Measurements from ENCODE around the gene BICC1. TPM values are rescaled to one million over a fixed set of nuclear protein-coding genes. Genes with fewer than 3 reads are reported as not detected.

The BICC1 gene
- total RNA-seq, 1 donor from 2014 or later = 0.12 TPM

GRCh38 chr10:58632216-58632615 lies 119.5 kb downstream of the BICC1 start:
- no peak overlapping the region for H3K27ac Mint-ChIP-seq (ENCODE audit: unreplicated experiment)
- TF ChIP-seq CTCF (IDR thresholded peaks at IDR 0.05; ENCODE audit: partially characterized antibody, unreplicated experiment) = no peak
- no peaks in the 10 kb centered on the region for H3K36me3 Mint-ChIP-seq (ENCODE audit: unreplicated experiment)
- no peak for DNase-seq
- no peaks in the 10 kb centered on the region for H3K27me3 Mint-ChIP-seq (ENCODE audit: unreplicated experiment)
- H3K4me1 Mint-ChIP-seq (ENCODE audit: low read depth, unreplicated experiment) = no peaks in the 10 kb centered on the region
- no peaks in the 10 kb centered on the region for H3K9me3 Mint-ChIP-seq (ENCODE audit: unreplicated experiment)
- no peak overlapping the region for H3K4me3 Mint-ChIP-seq (ENCODE audit: unreplicated experiment)

GRCh38 chr10:58637352-58637751 lies 124.7 kb downstream of the BICC1 start:
- Mint-ChIP-seq H3K4me1 (ENCODE audit: low read depth, unreplicated experiment) (no peaks in the 10 kb centered on the region), H3K36me3 (ENCODE audit: unreplicated experiment) (no peaks in the 10 kb centered on the region), H3K27ac (ENCODE audit: unreplicated experiment) (no peak overlapping the region), H3K27me3 (ENCODE audit: unreplicated experiment) (no peaks in the 10 kb centered on the region), H3K4me3 (ENCODE audit: unreplicated experiment) (no peak overlapping the region), H3K9me3 (ENCODE audit: unreplicated experiment) (no peaks in the 10 kb centered on the region)
- no peak for TF ChIP-seq CTCF (IDR thresholded peaks at IDR 0.05; ENCODE audit: partially characterized antibody, unreplicated experiment)
- DNase-seq = no peak

- Mint-ChIP-seq H3K4me3 (ENCODE audit: unreplicated experiment) (no peak overlapping the region), H3K36me3 (ENCODE audit: unreplicated experiment) (no peaks in the 10 kb centered on the region), H3K9me3 (ENCODE audit: unreplicated experiment) (no peaks in the 10 kb centered on the region), H3K27me3 (ENCODE audit: unreplicated experiment) (no peaks in the 10 kb centered on the region), H3K27ac (ENCODE audit: unreplicated experiment) (no peak overlapping the region), H3K4me1 (ENCODE audit: low read depth, unreplicated experiment) (no peaks in the 10 kb centered on the region)
- no peak for DNase-seq
- TF ChIP-seq CTCF (IDR thresholded peaks at IDR 0.05; ENCODE audit: partially characterized antibody, unreplicated experiment) = no peak
These were observed 125.7 kb downstream of the BICC1 start for GRCh38 chr10:58638388-58638787.

GRCh38 chr10:58641095-58641531 lies 128.4 kb downstream of the BICC1 start:
- Mint-ChIP-seq H3K4me1 (ENCODE audit: low read depth, unreplicated experiment) (no peaks in the 10 kb centered on the region), H3K9me3 (ENCODE audit: unreplicated experiment) (no peaks in the 10 kb centered on the region), H3K27me3 (ENCODE audit: unreplicated experiment) (no peaks in the 10 kb centered on the region), H3K36me3 (ENCODE audit: unreplicated experiment) (no peaks in the 10 kb centered on the region), H3K4me3 (ENCODE audit: unreplicated experiment) (no peak overlapping the region), H3K27ac (ENCODE audit: unreplicated experiment) (no peak overlapping the region)
- no peak for TF ChIP-seq CTCF (IDR thresholded peaks at IDR 0.05; ENCODE audit: partially characterized antibody, unreplicated experiment)
- no peak for DNase-seq

DNA sequence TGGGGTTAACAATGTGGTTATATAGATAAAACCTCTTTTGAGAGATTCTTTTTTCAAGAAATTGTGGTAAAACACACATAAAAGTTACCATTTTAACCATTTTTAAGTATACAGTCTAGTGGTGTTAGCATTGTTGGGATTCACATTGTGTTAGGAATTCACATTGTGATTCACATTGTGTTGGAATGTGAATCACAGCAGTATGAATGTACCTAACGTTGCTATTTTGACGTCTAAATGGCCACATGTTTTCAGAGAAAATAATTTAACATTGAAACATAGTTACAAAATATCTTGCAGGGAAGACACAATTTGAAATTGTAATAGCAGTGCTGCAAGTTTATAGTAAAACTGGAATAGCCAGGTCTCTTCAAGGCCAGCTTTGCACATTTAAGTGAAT lies 129.0 kb downstream of the BICC1 start:
- no peak for TF ChIP-seq CTCF (IDR thresholded peaks at IDR 0.05; ENCODE audit: partially characterized antibody, unreplicated experiment)
- Mint-ChIP-seq H3K4me1 (ENCODE audit: low read depth, unreplicated experiment) (no peaks in the 10 kb centered on the region), H3K27me3 (ENCODE audit: unreplicated experiment) (no peaks in the 10 kb centered on the region), H3K4me3 (ENCODE audit: unreplicated experiment) (no peak overlapping the region), H3K27ac (ENCODE audit: unreplicated experiment) (no peak overlapping the region), H3K36me3 (ENCODE audit: unreplicated experiment) (no peaks in the 10 kb centered on the region), H3K9me3 (ENCODE audit: unreplicated experiment) (no peaks in the 10 kb centered on the region)
- no peak for DNase-seq

Measured in glutamatergic neuron (in vitro differentiated cells).